AG09319 (cell line): ENCODE data around the gene RPS3.
A peak's percentile ranks its signal among the peaks of the same experiment; 100 is the strongest.

Source experiments
- DNase-seq: peaks from one replicate; pipeline ENCODE4 v3.0.0-alpha.2; 2010; ENCODE audit warnings: low read depth; ENCODE audit errors: extremely low read depth
- TF ChIP-seq, protein P1 (sequence below): IDR thresholded peaks from 2 replicates; pipeline ENCODE4 v1.5.1; 2011; ENCODE audit warnings: low read depth, mild to moderate bottlenecking, inconsistent platforms, low read length, moderate library complexity

Gene RPS3

DNA sequence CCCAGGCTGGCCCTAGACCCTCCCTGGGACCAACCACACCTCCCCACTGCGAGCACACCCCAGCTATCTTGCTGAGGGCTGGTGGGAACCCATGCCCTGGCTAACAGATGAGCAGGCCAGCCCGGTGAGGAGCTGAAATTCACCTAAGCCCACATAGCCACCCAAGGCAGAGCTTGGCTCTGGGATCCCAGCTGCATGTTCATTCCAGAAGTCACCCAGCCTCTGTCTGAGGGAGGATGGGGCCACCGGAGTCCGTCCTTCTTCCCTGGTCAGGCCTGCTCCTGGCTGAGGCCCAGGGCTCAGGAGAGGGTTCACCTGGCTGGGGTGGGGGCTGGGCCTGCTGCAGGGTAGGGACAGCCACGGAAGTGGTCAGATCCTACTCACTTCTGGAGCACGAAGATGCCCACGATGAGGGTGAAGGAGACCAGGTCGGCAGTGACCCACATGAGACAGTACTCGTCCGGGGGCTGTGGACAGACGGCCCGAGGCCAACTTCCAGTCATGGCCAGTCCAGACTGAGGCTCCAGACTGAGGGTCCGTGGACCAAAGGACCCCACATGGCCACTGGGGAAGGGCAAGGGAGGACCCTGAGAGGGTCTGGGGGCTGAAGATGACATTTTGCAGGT lies 40.3 kb downstream of the RPS3 start:
- no peak for DNase-seq
- TF ChIP-seq, protein P1, sequence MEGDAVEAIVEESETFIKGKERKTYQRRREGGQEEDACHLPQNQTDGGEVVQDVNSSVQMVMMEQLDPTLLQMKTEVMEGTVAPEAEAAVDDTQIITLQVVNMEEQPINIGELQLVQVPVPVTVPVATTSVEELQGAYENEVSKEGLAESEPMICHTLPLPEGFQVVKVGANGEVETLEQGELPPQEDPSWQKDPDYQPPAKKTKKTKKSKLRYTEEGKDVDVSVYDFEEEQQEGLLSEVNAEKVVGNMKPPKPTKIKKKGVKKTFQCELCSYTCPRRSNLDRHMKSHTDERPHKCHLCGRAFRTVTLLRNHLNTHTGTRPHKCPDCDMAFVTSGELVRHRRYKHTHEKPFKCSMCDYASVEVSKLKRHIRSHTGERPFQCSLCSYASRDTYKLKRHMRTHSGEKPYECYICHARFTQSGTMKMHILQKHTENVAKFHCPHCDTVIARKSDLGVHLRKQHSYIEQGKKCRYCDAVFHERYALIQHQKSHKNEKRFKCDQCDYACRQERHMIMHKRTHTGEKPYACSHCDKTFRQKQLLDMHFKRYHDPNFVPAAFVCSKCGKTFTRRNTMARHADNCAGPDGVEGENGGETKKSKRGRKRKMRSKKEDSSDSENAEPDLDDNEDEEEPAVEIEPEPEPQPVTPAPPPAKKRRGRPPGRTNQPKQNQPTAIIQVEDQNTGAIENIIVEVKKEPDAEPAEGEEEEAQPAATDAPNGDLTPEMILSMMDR, result no peak

DNA sequence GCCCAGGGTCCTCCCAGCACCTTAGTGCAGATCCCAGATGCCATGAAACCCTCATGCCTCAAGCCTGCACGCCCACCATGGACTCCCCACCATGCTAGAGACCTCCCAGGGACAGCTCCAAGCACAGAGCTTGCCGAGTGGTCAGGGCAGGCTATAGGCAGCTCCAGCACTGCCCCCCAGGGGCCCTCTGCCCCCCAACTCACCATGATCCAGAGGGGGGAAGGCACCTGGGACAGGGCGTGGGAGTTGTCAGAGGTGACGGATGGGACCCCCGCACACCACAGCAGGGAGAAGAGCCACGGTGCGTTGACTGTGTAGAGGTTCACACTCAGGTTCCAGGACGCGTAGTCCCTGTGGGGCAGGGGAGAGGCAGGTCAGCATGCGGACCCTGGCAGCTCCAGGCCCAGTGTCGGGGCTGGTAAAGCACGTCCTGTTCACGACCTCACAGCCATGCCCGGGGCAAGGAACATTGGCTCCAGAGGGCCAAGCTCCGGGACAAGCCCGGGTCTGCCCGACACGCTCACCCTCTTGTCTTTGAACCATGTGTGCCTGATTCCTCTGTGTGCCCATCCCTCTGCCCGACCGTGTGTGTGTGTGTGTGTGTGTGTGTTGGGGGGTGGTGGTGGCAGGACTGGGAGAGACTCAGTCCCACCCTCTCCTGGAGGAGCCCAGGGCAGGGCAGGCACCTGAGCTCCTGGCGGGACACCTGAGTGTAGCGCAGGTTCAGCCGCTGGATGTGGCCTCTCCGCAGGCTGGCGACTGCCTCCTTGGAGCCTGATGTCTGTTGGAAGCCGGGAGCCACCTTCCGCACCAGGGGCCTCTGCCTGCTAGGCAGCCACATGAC lies 41.9 kb downstream of the RPS3 start:
- DNase-seq, result no peak
- TF ChIP-seq, protein P1, result no peak

DNA sequence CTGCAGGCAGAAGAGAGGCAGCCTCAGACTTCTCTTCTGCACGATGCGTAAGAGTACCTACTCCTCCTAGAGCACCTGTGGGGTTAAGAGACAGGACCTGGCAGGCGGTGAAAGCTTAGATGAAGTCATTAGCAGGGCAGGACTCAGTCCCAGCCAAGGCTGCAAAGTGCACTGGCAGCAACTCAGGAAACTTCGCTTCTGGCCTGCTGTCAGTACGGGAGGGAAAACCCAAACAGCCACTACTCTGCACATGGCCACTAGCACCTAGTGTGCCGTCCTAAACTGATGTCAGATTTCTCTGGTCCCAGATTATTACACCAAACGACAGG lies 42.5 kb downstream of the RPS3 start:
- TF ChIP-seq, protein P1, result no peak
- no peak for DNase-seq

DNA sequence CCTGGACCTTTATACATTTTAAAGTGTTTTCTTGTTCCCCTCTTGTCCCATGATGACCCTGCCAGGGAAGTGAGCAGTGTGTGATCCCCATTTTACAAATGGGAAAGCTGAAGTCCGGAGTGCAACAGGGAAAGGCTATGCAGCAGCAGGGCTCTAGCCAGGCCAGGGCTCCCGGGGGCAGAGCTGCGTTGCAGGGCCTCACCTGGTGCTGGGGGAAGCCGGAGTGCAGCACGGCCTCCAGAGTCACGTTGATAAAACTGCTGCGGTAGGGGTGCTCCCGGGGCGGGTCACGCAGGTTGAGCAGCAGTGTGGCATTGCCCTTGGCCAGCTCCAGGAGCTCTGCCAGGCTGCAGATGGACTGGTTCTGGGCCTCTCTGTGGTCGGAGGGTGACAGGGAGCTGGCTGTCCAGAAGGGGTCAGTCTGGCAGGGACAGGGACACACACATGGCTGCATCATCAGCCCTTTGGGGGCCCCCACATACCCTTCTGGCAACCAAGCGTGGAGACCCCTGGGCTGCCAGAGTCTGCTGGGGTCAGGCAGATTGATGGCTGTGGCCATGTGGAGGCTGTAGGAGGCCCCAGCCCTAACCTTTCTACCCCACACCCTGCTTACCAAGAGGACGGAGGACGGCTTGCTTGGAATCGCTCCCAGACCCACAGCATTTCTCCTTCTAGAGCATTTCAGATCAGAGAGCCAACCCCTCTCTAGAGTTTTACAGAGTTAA lies 43.0 kb downstream of the RPS3 start:
- no peak for DNase-seq
- TF ChIP-seq, protein P1, result no peak

DNA sequence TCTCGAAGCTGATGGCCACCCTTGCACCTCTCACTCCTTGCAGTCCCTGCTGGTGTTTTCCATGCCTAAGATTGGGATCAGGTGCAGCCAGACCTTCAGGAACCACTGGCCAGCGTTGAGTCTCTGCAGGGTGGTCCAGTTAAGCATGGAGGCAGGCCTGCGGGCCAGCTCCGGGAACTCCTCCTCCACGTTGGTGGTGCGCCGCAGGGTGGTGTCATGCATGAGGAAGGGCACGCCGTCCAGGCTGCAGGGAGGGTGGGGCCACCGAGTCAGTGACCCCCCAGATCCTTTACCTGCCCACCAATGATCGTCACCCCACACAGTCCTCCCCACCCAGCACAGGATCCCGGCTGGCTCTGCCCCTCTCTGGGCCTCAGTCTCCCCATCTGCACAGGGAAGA lies 43.7 kb downstream of the RPS3 start:
- TF ChIP-seq, protein P1, result no peak
- DNase-seq, result no peak

DNA sequence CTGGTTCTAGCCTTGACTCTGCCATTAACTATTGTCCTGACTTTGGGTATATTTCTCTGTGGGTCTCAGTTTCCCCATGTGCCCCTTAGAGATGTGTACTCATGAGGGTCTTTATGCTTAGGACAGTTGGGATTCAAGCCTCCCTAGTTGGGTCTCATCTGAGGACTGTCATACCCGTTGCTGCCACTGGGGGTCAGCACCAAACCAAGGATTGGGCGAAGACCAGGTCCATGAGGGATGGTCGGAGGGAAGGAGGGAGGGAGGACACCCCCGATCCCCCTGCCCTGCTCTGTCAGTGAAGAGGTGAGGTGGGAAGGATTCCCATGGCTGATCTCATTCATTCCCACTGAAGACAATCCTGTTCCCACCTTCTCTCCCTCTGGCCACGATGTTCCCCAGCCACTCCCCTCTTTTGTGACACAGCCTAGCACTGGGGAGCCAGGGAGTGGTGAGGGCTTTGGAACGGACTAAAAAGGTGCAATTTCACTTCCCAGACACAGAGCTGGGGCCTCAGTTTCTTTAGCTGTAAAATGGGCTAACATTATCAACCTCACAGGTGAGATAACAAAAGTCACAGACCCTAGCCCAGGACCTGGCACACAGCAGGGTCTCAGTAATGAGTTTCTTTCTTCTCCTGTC lies 46.1 kb downstream of the RPS3 start:
- DNase-seq, result peak; percentile 8
- TF ChIP-seq, protein P1, result peak; percentile 94
